ENCODE results near the gene ZNF585A. TPM values are rescaled to one million over a fixed set of nuclear protein-coding genes. Genes with fewer than 3 reads are reported as not detected.

ZNF585A gene
- total RNA-seq, result 10 to 100 TPM in 1 of 4 donors, 1 to 10 TPM in 3; 4.1 to 27.5 (median 6.7) TPM

DNA sequence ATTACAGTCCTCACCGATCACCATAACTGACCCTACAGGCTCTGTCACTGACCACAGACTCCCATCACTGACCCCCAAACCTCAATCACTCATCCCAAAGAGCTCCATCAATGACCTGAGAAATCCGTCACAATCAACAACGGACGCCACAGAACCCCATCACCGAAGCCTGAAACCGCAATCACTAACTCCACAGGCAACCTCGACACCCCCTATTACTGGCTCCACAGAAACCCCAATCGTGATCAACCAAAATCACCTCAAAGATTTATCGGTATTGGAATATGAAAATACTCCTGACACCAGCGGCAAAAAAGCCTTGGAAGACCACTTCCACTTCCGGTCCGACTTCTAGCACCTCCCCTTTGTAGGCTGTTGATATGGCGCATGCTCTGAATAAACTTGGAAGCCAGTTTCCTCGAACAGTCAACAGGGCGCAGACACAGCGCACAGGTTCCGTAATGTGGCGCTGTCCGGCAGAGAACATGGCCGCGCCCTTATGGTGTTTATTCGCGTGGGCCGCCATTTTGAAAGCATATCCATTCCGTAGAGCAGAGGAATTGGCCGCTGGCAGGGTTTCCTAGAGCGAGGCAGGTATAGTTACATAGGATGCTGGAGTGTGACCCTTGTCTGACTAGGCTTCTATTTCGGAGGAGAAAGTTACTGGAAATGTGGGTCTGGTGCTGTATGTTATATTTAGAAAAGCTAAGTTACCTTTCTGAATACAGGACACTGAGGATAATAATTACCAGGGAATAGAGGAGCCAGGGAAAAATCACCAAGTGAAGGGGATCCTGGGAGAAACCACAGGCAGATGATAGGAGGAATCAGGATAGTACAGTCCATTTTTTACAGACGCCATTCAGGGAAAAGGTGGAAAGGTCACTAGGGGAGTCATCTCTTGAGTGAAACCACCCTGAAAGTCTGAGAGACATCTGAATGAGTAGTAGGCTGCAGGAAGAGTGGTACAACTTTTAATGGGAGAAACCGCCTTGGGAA, at the start of gene ZNF585A:
Gene ZNF585A (minus strand): TSS at position 328 of the 999 bp plus-strand sequence. CDS start 2,785 bp downstream, outside the sequence.
- H3K36me3 ChIP-seq, result peaks cover 0 to 23% (median 7%) of the 10 kb centered on the region in 3 donors
- H3K27ac ChIP-seq, result peak within 1 kb of the TSS; percentile 51 to 83 (median 66)
- peak; percentile 89 to 97 (median 90) for DNase-seq
- peaks cover 0 to 12% (median 0%) of the 10 kb centered on the region in 4 donors for H3K9me3 ChIP-seq
- no peaks in the 10 kb centered on the region for H3K4me1 ChIP-seq
- H3K27me3 ChIP-seq, result no peaks in the 10 kb centered on the region
- TF ChIP-seq POLR2A (IDR thresholded peaks at IDR 0.05) (peak in 1 of 2 donors; percentile 27), CTCF (IDR thresholded peaks at IDR 0.05) (peak in 4 of 6 experiments; percentile 14 to 44 (median 24))
- peak within 1 kb of the TSS; percentile 51 to 80 (median 57) for H3K4me3 ChIP-seq

DNA sequence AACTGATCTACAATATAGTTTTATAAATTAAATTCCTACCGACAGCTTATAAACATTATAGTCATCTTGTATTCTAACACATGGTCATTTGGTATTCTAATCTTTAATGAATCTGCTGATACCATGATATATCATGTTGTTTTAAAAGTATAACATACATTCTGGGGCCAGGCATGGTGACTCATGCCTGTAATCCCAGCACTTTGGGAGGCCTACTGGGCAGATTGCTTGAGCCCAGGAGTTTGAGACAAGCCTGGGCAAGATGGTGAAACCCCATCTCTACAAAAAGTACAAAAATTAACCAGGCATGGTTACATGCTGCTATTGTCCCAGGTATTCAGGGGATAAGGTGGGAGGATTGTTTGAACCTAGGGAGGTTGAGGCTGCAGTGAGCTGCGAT, 48.6 kb upstream of the ZNF585A start:
- Histone ChIP-seq H3K36me3 (peaks cover 0 to 53% (median 0%) of the 10 kb centered on the region in 3 donors), H3K27me3 (no peaks in the 10 kb centered on the region)

GRCh38 chr19:37220383-37220782, 47.9 kb upstream of the ZNF585A start:
- Histone ChIP-seq H3K9me3 (peaks cover 0 to 12% (median 2%) of the 10 kb centered on the region in 4 donors), H3K4me1 (peaks cover 0 to 8% (median 4%) of the 10 kb centered on the region in 4 donors), H3K27me3 (no peaks in the 10 kb centered on the region), H3K36me3 (peaks cover 0 to 45% (median 0%) of the 10 kb centered on the region in 3 donors), H3K27ac (no peak overlapping the region), H3K4me3 (no peak overlapping the region)
- no peak for TF ChIP-seq POLR2A (IDR thresholded peaks at IDR 0.05)
- no peak for TF ChIP-seq CTCF (IDR thresholded peaks at IDR 0.05)
- DNase-seq, result no peak

More for the DNA sequence above, 48.6 kb upstream of the ZNF585A start:
- TF ChIP-seq POLR2A (IDR thresholded peaks at IDR 0.05) (no peak), CTCF (IDR thresholded peaks at IDR 0.05) (no peak)
- peaks cover 0 to 19% (median 2%) of the 10 kb centered on the region in 4 donors for H3K9me3 ChIP-seq
- no peak overlapping the region for H3K27ac ChIP-seq
- DNase-seq, result no peak
- no peak overlapping the region for H3K4me3 ChIP-seq
- H3K4me1 ChIP-seq, result peaks cover 0 to 8% (median 4%) of the 10 kb centered on the region in 4 donors

GRCh38 chr19:37218592-37218935, 46.1 kb upstream of the ZNF585A start:
- peak overlapping the region; percentile 80 to 97 (median 86) for H3K27ac ChIP-seq
- H3K36me3 ChIP-seq, result peaks cover 0 to 32% (median 0%) of the 10 kb centered on the region in 3 donors
- DNase-seq, result no peak
- H3K4me1 ChIP-seq, result peaks cover 0 to 8% (median 4%) of the 10 kb centered on the region in 4 donors
- H3K9me3 ChIP-seq, result peaks cover 0 to 4% (median 0%) of the 10 kb centered on the region in 4 donors
- H3K4me3 ChIP-seq, result peak overlapping the region; percentile 64 to 80 (median 76)
- TF ChIP-seq POLR2A (IDR thresholded peaks at IDR 0.05), result no peak
- no peak for TF ChIP-seq CTCF (IDR thresholded peaks at IDR 0.05)
- H3K27me3 ChIP-seq, result no peaks in the 10 kb centered on the region

GRCh38 chr19:37217775-37218591, 45.5 kb upstream of the ZNF585A start, which contains the start of gene ZNF383:
Gene ZNF383, plus strand, starts transcription at chr19:37218214. Its CDS starts 12,240 bp downstream, at chr19:37230454.
- peaks cover 0 to 4% (median 0%) of the 10 kb centered on the region in 4 donors for H3K9me3 ChIP-seq
- H3K4me3 ChIP-seq, result peak within 1 kb of the TSS; percentile 64 to 80 (median 76)
- peak within 1 kb of the TSS; percentile 80 to 97 (median 86) for H3K27ac ChIP-seq
- TF ChIP-seq POLR2A (IDR thresholded peaks at IDR 0.05) (peak; percentile 32 to 52), CTCF (IDR thresholded peaks at IDR 0.05) (no peak)
- peaks cover 0 to 29% (median 0%) of the 10 kb centered on the region in 3 donors for H3K36me3 ChIP-seq
- peaks cover 0 to 8% (median 4%) of the 10 kb centered on the region in 4 donors for H3K4me1 ChIP-seq
- no peaks in the 10 kb centered on the region for H3K27me3 ChIP-seq
- DNase-seq, result peak; percentile 90 to 94 (median 90)
